ENCODE results near the gene PEDS1.

PEDS1 gene

DNA sequence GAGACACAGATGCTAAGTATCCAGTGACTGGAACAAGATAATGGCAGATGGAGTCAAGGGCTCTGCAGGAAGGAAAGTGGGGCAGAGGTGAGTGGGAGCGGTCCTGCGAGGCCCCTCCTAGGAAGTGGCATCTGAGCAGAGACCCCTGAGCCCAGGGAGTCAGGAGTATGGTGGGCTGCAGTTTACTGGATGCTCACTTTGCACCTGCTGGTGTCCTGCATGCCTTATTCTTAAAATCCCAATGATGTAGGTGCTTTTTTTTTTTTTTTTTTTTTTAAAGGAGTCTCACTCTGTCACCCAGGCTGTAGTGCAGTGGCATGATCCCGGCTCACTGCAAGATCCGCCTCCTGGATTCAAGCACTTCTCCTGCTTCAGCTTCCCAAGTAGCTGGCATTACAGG, 42.7 kb upstream of the PEDS1 start:
- peaks cover 13% of the 10 kb centered on the region for H3K4me1 ChIP-seq (ENCODE audit: insufficient read depth, low read length, severe bottlenecking)
- no peak overlapping the region for H2AFZ ChIP-seq (ENCODE audit: low read length)
- no peak overlapping the region for H3K4me2 ChIP-seq (ENCODE audit: low read length)
- no peak overlapping the region for H3K4me3 ChIP-seq (ENCODE audit: low read depth, low read length, poor library complexity, severe bottlenecking)
- H4K20me1 ChIP-seq (ENCODE audit: insufficient read depth, low read length): no peaks in the 10 kb centered on the region
- H3K27me3 ChIP-seq (ENCODE audit: insufficient read depth, low read length): no peaks in the 10 kb centered on the region
- TF ChIP-seq EZH2 (IDR thresholded peaks at IDR 0.05; ENCODE audit: borderline replicate concordance, low read length): no peak
- TF ChIP-seq, protein P1, sequence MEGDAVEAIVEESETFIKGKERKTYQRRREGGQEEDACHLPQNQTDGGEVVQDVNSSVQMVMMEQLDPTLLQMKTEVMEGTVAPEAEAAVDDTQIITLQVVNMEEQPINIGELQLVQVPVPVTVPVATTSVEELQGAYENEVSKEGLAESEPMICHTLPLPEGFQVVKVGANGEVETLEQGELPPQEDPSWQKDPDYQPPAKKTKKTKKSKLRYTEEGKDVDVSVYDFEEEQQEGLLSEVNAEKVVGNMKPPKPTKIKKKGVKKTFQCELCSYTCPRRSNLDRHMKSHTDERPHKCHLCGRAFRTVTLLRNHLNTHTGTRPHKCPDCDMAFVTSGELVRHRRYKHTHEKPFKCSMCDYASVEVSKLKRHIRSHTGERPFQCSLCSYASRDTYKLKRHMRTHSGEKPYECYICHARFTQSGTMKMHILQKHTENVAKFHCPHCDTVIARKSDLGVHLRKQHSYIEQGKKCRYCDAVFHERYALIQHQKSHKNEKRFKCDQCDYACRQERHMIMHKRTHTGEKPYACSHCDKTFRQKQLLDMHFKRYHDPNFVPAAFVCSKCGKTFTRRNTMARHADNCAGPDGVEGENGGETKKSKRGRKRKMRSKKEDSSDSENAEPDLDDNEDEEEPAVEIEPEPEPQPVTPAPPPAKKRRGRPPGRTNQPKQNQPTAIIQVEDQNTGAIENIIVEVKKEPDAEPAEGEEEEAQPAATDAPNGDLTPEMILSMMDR (IDR thresholded peaks at IDR 0.05; ENCODE audit: low read length): no peak
- H3K9me2 ChIP-seq (ENCODE audit: low read depth, low read length): no peaks in the 10 kb centered on the region
- H3K79me2 ChIP-seq (ENCODE audit: insufficient read depth, low read length): no peaks in the 10 kb centered on the region
- no peak overlapping the region for H3K9ac ChIP-seq (ENCODE audit: low read length)
- H3F3A ChIP-seq (ENCODE audit: insufficient read depth, low read length): no peaks in the 10 kb centered on the region
- H3K36me3 ChIP-seq (ENCODE audit: insufficient read depth, low read length): peaks cover 10% of the 10 kb centered on the region; the same call in 1 of the 2 replicates
- no peaks in the 10 kb centered on the region for H3K9me3 ChIP-seq (ENCODE audit: low read length)
- no peak overlapping the region for H3K27ac ChIP-seq (ENCODE audit: low read depth, low read length, poor library complexity, severe bottlenecking)

DNA sequence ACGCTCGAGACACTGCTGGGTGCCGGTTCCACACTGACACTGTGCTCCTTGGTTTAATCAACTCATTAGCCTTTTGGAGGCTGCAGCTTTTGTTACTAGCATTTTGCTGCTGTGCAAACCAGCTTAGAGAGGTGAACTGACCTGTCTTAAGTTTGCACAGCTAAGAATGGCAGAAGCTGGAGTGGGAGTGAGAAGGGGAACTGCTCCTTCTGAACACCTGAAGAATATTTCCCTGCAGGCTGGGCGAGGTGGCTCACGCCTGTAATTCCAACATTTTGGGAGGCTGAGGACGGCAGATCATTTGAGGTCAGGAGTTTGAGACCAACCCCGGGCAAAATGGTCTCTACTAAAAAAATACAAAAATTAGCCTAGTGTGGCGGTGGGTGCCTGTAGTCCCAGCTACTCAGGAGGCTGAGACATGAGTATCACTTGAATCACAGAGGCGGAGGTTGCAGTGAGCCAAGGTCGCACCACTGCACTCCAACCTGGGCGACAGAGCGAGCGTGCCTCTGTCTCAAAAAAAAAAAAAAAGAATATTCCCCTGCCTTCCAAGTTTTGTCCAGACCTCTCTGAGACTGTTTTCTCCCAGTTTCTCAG, 42.1 kb upstream of the PEDS1 start:
- no peak for TF ChIP-seq EZH2 (IDR thresholded peaks at IDR 0.05; ENCODE audit: borderline replicate concordance, low read length)
- TF ChIP-seq, protein P1 (IDR thresholded peaks at IDR 0.05; ENCODE audit: low read length): no peak
- Histone ChIP-seq H3K4me2 (ENCODE audit: low read length) (no peak overlapping the region), H3K79me2 (ENCODE audit: insufficient read depth, low read length) (no peaks in the 10 kb centered on the region), H3K36me3 (ENCODE audit: insufficient read depth, low read length) (peaks cover 10% of the 10 kb centered on the region; the same call in 1 of the 2 replicates), H3K27ac (ENCODE audit: low read depth, low read length, poor library complexity, severe bottlenecking) (no peak overlapping the region), H3K9ac (ENCODE audit: low read length) (no peak overlapping the region), H2AFZ (ENCODE audit: low read length) (no peak overlapping the region), H3K9me2 (ENCODE audit: low read depth, low read length) (no peaks in the 10 kb centered on the region), H4K20me1 (ENCODE audit: insufficient read depth, low read length) (no peaks in the 10 kb centered on the region), H3K4me1 (ENCODE audit: insufficient read depth, low read length, severe bottlenecking) (peaks cover 13% of the 10 kb centered on the region), H3K27me3 (ENCODE audit: insufficient read depth, low read length) (no peaks in the 10 kb centered on the region), H3K4me3 (ENCODE audit: low read depth, low read length, poor library complexity, severe bottlenecking) (no peak overlapping the region), H3F3A (ENCODE audit: insufficient read depth, low read length) (no peaks in the 10 kb centered on the region), H3K9me3 (ENCODE audit: low read length) (no peaks in the 10 kb centered on the region)

DNA sequence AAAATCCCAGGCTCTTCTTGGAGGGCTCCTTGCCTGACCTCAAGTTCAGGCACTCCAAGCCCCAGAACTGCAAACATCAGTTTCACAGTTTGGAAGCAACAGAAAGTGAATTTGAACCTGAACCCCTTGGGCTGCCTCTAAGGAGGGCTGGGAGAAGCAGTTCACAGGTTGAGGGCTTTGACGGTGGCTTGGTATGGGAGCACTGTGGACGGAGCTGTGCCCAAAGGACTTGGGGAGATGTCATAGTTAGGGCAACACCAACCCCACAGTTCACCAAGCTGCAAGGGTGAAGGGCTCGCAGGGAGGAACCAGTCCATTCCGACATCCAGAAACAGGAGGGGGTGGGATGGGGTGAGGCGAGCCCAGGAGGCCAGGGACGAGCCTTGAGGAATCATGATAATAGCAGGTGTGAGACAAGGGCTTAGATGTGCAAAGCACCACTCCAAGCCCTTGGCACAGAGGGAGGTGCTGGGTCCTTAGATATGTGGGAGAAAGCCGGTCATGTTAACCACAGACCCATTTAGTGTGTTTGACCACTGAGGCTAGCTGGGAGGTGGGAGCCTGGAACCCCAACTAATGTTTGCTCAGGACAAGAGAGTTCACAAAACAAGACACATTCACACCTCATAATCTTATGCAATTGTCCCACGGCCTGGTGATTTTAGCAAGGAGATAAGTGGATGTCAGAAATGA, 41.5 kb upstream of the PEDS1 start:
- Histone ChIP-seq H4K20me1 (ENCODE audit: insufficient read depth, low read length) (no peaks in the 10 kb centered on the region), H3K4me3 (ENCODE audit: low read depth, low read length, poor library complexity, severe bottlenecking) (no peak overlapping the region), H3K36me3 (ENCODE audit: insufficient read depth, low read length) (peaks cover 10% of the 10 kb centered on the region; the same call in 1 of the 2 replicates), H3K9ac (ENCODE audit: low read length) (no peak overlapping the region), H3K9me3 (ENCODE audit: low read length) (no peaks in the 10 kb centered on the region), H3F3A (ENCODE audit: insufficient read depth, low read length) (no peaks in the 10 kb centered on the region), H3K27ac (ENCODE audit: low read depth, low read length, poor library complexity, severe bottlenecking) (no peak overlapping the region), H3K79me2 (ENCODE audit: insufficient read depth, low read length) (no peaks in the 10 kb centered on the region), H3K27me3 (ENCODE audit: insufficient read depth, low read length) (no peaks in the 10 kb centered on the region), H3K9me2 (ENCODE audit: low read depth, low read length) (no peaks in the 10 kb centered on the region), H3K4me2 (ENCODE audit: low read length) (no peak overlapping the region), H2AFZ (ENCODE audit: low read length) (no peak overlapping the region), H3K4me1 (ENCODE audit: insufficient read depth, low read length, severe bottlenecking) (peaks cover 15% of the 10 kb centered on the region)
- TF ChIP-seq, protein P1 (IDR thresholded peaks at IDR 0.05; ENCODE audit: low read length): no peak
- TF ChIP-seq EZH2 (IDR thresholded peaks at IDR 0.05; ENCODE audit: borderline replicate concordance, low read length): no peak

All from OCI-LY1 (cell line).